GM10266 (cell line): ENCODE data around the gene FMN1.

ENCODE experiments used
- DNase-seq: peaks from one replicate; pipeline ENCODE4 v3.0.0; 2012; ENCODE audit errors: extremely low spot score
- TF ChIP-seq, protein P1 (sequence below): IDR thresholded peaks from 2 replicates; pipeline ENCODE4 v1.5.1; 2012; ENCODE audit warnings: mild to moderate bottlenecking, low read depth; ENCODE audit not compliant: control insufficient read depth, insufficient read depth; ENCODE audit errors: missing control alignments

FMN1 gene

DNA sequence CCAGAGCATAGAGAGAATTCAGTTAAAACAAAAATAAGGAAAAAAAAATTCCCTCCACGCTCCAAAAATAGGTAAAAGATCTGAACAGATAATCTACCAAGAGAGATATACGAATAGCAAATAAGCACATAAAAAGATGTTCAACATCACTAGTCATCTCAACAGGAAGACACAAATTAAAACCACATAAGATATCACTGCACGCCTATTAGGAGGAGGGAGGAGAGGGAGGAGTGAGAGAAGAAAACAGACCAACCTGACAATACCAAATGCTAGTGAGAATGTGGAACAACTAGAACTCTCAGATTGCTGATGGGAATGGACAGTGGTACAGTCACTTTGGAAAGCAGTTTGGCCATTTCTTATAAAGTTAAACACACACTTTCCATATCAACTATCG, 212.5 kb downstream of the FMN1 start:
- TF ChIP-seq, protein P1, sequence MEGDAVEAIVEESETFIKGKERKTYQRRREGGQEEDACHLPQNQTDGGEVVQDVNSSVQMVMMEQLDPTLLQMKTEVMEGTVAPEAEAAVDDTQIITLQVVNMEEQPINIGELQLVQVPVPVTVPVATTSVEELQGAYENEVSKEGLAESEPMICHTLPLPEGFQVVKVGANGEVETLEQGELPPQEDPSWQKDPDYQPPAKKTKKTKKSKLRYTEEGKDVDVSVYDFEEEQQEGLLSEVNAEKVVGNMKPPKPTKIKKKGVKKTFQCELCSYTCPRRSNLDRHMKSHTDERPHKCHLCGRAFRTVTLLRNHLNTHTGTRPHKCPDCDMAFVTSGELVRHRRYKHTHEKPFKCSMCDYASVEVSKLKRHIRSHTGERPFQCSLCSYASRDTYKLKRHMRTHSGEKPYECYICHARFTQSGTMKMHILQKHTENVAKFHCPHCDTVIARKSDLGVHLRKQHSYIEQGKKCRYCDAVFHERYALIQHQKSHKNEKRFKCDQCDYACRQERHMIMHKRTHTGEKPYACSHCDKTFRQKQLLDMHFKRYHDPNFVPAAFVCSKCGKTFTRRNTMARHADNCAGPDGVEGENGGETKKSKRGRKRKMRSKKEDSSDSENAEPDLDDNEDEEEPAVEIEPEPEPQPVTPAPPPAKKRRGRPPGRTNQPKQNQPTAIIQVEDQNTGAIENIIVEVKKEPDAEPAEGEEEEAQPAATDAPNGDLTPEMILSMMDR: no peak
- DNase-seq: no peak

DNA sequence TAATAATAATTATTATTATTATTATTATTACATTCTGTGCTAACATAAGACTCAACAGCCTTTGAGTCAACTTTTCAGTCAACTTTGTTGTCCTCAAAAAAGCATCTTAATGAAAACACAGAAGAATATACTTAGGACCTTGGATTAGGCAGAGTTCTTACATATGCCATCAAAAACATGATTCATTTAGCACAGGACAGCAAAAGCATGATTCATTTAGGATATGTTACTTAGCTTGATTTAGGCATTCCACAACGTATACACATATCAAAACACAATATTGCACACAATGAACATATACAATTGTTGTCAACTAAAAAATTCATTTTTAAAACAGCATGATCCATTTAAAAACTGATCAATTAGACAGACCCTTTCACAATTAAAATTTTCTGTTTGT, 213.0 kb downstream of the FMN1 start:
- TF ChIP-seq, protein P1: no peak
- DNase-seq: no peak

DNA sequence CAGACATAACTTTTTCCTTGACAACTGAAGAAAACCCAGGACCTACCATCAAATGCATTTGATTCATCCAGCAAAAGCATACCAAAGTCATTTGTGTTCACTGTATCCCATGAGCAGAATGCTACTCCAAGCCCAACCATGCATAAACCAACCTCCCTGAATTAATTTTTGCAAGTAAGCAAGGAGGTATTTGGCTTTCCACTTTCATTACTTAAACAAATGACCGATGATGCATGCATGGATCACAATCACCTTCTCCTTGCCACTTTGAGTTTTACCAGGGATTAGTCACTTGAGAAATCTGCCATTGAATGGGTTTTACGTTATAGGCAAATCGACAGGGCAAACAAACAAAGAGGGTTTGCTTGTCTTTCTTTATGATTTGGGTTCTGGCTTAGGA, 214.8 kb downstream of the FMN1 start:
- DNase-seq: no peak
- TF ChIP-seq, protein P1: no peak

DNA sequence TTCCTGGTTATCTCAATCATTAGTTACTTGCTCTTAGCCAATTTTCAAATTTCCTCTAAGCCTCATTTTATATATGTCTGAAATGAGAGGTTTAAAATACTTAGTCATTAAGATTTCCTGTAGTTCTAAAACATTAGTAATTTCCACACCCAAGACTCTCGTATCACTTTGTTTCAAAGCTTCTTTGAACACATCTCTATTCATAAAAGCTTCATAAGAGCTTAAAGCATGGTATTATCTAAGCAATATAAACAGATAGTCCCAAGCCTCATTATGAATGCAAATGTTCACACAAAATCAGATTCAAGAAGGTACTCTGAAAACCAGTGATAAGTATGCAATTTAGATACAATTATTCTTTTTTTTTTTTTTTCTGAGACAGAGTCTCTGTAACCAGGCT, 217.0 kb downstream of the FMN1 start:
- TF ChIP-seq, protein P1: no peak

DNA sequence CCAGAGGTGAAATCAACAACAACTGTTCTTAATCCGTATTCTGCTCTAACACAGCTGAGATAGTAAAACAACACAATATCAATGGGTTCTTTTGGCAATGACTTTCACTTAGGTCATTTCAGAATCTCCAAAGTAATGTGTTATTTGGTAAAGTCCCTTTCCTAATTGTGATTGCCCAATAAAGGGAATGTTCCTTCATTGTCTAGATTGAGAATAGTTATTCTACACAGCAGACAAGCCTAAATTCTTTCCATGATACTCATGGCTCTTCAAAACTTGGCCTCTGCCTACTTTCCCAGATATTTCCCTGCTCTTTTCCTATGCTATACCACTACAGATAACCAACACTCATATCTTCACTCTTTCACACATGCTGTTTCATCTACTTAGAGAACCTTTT, 219.8 kb downstream of the FMN1 start:
- TF ChIP-seq, protein P1: no peak
- no peak for DNase-seq

More for the DNA sequence above, 217.0 kb downstream of the FMN1 start:
- DNase-seq: no peak

DNA sequence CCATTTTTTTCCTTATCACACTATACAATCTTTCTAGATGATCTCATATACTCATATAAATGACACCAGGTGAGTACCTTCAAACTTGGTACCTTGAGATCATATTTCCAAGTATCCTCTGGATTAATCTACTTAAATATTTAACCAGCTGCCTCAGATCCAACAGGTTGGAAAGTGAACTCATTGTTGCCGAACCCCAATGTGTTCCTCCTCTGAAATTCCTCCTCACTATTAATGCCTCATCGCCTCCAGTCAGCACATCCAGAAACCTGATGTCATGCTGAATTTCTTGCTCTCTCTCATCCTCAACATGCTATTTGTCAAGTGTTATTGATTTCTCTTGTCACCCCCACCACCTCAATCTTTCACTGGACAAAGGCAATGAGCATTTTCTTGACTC, 221.8 kb downstream of the FMN1 start:
- no peak for DNase-seq
- TF ChIP-seq, protein P1: no peak

DNA sequence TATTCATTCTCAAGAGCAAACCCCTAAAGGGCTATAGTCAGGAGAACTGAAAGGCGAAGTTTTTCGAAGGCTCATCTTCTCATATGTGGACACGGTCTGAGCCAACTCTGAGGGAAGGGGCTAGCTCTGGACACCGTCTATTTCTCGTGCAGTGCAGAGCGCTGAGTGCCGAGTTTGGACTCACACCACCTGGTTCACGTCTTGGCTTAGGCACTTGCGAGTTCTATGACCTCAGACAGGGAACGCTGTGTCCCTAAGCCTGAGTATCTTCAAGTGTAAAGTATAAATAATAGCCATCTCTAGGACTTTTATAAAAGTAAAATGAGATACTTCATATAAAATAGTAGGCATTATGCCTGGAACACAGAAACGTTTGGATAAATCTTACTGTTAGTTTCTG, 223.7 kb downstream of the FMN1 start:
- TF ChIP-seq, protein P1: no peak
- no peak for DNase-seq

DNA sequence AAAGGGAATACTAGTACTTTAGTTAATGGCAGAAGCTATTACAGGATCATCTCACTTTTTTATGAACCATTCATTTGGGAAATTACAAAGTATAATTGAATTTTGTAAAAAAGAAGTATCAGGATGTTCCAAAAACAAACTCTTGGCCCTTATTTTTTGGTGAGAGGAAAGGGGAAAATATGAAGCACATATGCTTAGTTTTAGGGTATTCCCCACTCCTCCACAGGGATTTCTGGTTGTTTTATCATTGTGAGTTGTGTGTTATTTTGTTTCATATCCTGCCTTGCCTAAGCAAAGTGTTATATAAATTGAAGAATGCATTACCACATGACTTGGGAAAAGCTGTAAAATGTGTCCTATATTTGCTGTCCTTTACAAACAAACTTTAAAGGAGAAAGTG, 227.0 kb downstream of the FMN1 start:
- no peak for DNase-seq
- TF ChIP-seq, protein P1: no peak
